H1 (cell line): ENCODE data around the gene KCNAB2. TPM values are rescaled to one million over a fixed set of nuclear protein-coding genes. Genes with fewer than 3 reads are reported as not detected.

Experiments
- CTCF ChIA-PET: fragments of 300-600 bp; sonication (Branson Sonifier 250); formaldehyde crosslinking; loops from one replicate; lab custom pipeline; 2021; ENCODE audit not compliant: partially characterized antibody; lab: Charles Lee
- POLR2A ChIA-PET: fragments of 300-600 bp; sonication (Branson Sonifier 250); formaldehyde crosslinking; loops from one replicate; lab custom pipeline; 2021; ENCODE audit warnings: inconsistent platforms; ENCODE audit not compliant: partially characterized antibody; lab: Charles Lee
- DNase-seq, 2 experiments: peaks; one replicate each; pipeline versions ENCODE4 v3.0.0 to v3.0.0-alpha.2; 2010 to 2022; ENCODE audit warnings: low spot score in 2 of 2, low read depth in 1 of 2, mixed read lengths in 1 of 2
- FAIRE-seq: peaks from 2 replicates; lab custom pipeline; 2011; peaks lifted over from hg19 to GRCh38; lab: Jason Lieb, UNC
- H2AFZ ChIP-seq: 2 replicates; pipeline ENCODE4 v1.8.1; 2012; ENCODE audit warnings: low read length, inconsistent platforms
- H2AK5ac ChIP-seq: 2 replicates; pipeline ENCODE4 v1.6.1; 2013; ENCODE audit warnings: low read depth, low read length
- H2BK120ac ChIP-seq: replicated peaks from 2 replicates; pipeline ENCODE3; 2013; ENCODE audit warnings: low read depth, low read length, inconsistent platforms
- H2BK12ac ChIP-seq: 2 replicates; pipeline ENCODE4 v1.6.1; 2013; ENCODE audit warnings: low read depth, low read length
- H2BK15ac ChIP-seq: 2 replicates; pipeline ENCODE4 v1.6.1; 2013; ENCODE audit warnings: low read length
- H2BK20ac ChIP-seq: 2 replicates; pipeline ENCODE4 v1.6.1; 2013; ENCODE audit warnings: low read length
- H2BK5ac ChIP-seq: 2 replicates; pipeline ENCODE4 v1.6.1; 2013; ENCODE audit warnings: low read depth, low read length
- H3K14ac ChIP-seq: 2 replicates; pipeline ENCODE4 v1.6.1; 2013; ENCODE audit warnings: inconsistent platforms; ENCODE audit not compliant: insufficient read length
- H3K18ac ChIP-seq: 2 replicates; pipeline ENCODE4 v1.6.1; 2013; ENCODE audit warnings: low read length; ENCODE audit errors: extremely low read depth
- H3K23ac ChIP-seq: 2 replicates; pipeline ENCODE4 v1.6.1; 2013; ENCODE audit warnings: inconsistent platforms; ENCODE audit not compliant: insufficient read length
- H3K23me2 ChIP-seq: 2 replicates; pipeline ENCODE4 v1.6.1; 2013; ENCODE audit warnings: low read depth, low read length
- H3K27ac ChIP-seq: 2 replicates; pipeline ENCODE4 v1.6.1; 2011; ENCODE audit warnings: low read depth, low read length, inconsistent platforms
- H3K27me3 ChIP-seq, 4 experiments: replicated peaks in 1 of 4; 1 replicate in 1 of 4; 2 replicates in 3 of 4; pipeline versions ENCODE4 v1.6.1 to v1.8.1; 2011 to 2013; ENCODE audit warnings: low read length in 3 of 4, mild to moderate bottlenecking in 3 of 4, inconsistent platforms in 2 of 4, mixed read lengths in 2 of 4, moderate library complexity in 1 of 4; ENCODE audit not compliant: control insufficient read depth in 3 of 4, insufficient read depth in 3 of 4; ENCODE audit errors: extremely low read depth in 1 of 4
- H3K36me3 ChIP-seq, 4 experiments: 2 replicates each; pipeline versions ENCODE4 v1.6.1 to v1.8.1; 2011 to 2013; ENCODE audit warnings: mild to moderate bottlenecking in 4 of 4, low read length in 3 of 4, moderate library complexity in 2 of 4, control low read depth in 1 of 4, inconsistent platforms in 1 of 4; ENCODE audit not compliant: insufficient read depth in 4 of 4, control insufficient read depth in 2 of 4
- H3K4ac ChIP-seq: replicated peaks from 2 replicates; pipeline ENCODE3; 2013; ENCODE audit warnings: low read length, low read depth, mixed read lengths, inconsistent platforms; ENCODE audit not compliant: insufficient read length
- H3K4me1 ChIP-seq, 4 experiments: replicated peaks in 1 of 4; 1 replicate in 1 of 4; 2 replicates in 3 of 4; pipeline versions ENCODE4 v1.6.1 to v1.8.1; 2011 to 2013; ENCODE audit warnings: low read length in 3 of 4, inconsistent platforms in 2 of 4, mixed read lengths in 1 of 4; ENCODE audit not compliant: insufficient read depth in 4 of 4, control insufficient read depth in 3 of 4
- H3K4me2 ChIP-seq, 2 experiments: 2 replicates each; pipeline versions ENCODE4 v1.6.1 to v1.8.1; 2011 to 2013; ENCODE audit warnings: low read depth in 2 of 2, low read length in 2 of 2, control low read depth in 1 of 2, inconsistent platforms in 1 of 2, mild to moderate bottlenecking in 1 of 2; ENCODE audit not compliant: insufficient read depth in 1 of 2
- H3K4me3 ChIP-seq, 4 experiments: fragments of 200-600, 300-600 bp in 1 of 4; sonication (generic), shearing (Covaris generic), sonication (Bioruptor Twin) in 1 of 4; 2 replicates each; pipeline versions ENCODE4 v1.5.1 to v1.8.1; 2011 to 2016; ENCODE audit warnings: low read length in 4 of 4, low read depth in 3 of 4, control low read depth in 2 of 4, inconsistent platforms in 2 of 4, mild to moderate bottlenecking in 2 of 4, mixed read lengths in 1 of 4, moderate library complexity in 1 of 4; ENCODE audit not compliant: insufficient read depth in 2 of 4; ENCODE audit errors: extremely low read depth in 1 of 4
- H3K56ac ChIP-seq: replicated peaks from 2 replicates; pipeline ENCODE3; 2013; ENCODE audit warnings: low read depth, mild to moderate bottlenecking, mixed read lengths, low read length, inconsistent platforms; ENCODE audit not compliant: insufficient read length
- H3K79me1 ChIP-seq: 2 replicates; pipeline ENCODE4 v1.6.1; 2013; ENCODE audit warnings: low read depth, low read length, control low read depth
- H3K79me2 ChIP-seq, 2 experiments: 2 replicates each; pipeline versions ENCODE4 v1.6.1 to v1.8.1; 2012 to 2013; ENCODE audit warnings: low read length in 2 of 2, mild to moderate bottlenecking in 2 of 2, inconsistent platforms in 1 of 2; ENCODE audit not compliant: insufficient read depth in 2 of 2, control insufficient read depth in 1 of 2
- H3K9ac ChIP-seq, 4 experiments: replicated peaks in 1 of 4; 1 replicate in 1 of 4; 2 replicates in 3 of 4; pipeline versions ENCODE4 v1.6.1 to v1.8.1; 2011 to 2013; ENCODE audit warnings: low read depth in 3 of 4, low read length in 3 of 4, control low read depth in 2 of 4, mild to moderate bottlenecking in 2 of 4, moderate library complexity in 2 of 4, inconsistent platforms in 1 of 4; ENCODE audit errors: extremely low read depth in 1 of 4
- H3K9me3 ChIP-seq, 2 experiments: 2 replicates each; pipeline versions ENCODE4 v1.6.1 to v1.8.1; 2012 to 2013; ENCODE audit warnings: mild to moderate bottlenecking in 2 of 2, moderate library complexity in 2 of 2, control low read depth in 1 of 2, inconsistent platforms in 1 of 2, low read depth in 1 of 2, low read length in 1 of 2, mixed read lengths in 1 of 2; ENCODE audit not compliant: insufficient read depth in 2 of 2
- H4K20me1 ChIP-seq, 2 experiments: replicated peaks in 1 of 2; 2 replicates each; pipeline versions ENCODE3 to v1.8.1; 2011 to 2013; ENCODE audit warnings: inconsistent platforms in 2 of 2, low read length in 2 of 2, mild to moderate bottlenecking in 1 of 2; ENCODE audit not compliant: insufficient read depth in 2 of 2, control insufficient read depth in 1 of 2
- H4K5ac ChIP-seq: 2 replicates; pipeline ENCODE4 v1.6.1; 2013; ENCODE audit warnings: low read length, low read depth, mixed read lengths, inconsistent platforms; ENCODE audit not compliant: insufficient read length
- H4K8ac ChIP-seq: 2 replicates; pipeline ENCODE4 v1.8.0; 2013; ENCODE audit warnings: mild to moderate bottlenecking, moderate library complexity, low read length, inconsistent platforms; ENCODE audit not compliant: insufficient read depth; ENCODE audit errors: extremely low read depth
- H4K91ac ChIP-seq: replicated peaks from 2 replicates; pipeline ENCODE3; 2013; ENCODE audit warnings: low read length, mixed read lengths, inconsistent platforms; ENCODE audit not compliant: insufficient read length
- BCL11A ChIP-seq, 2 experiments: IDR thresholded peaks; one replicate each; pipeline ENCODE4 v1.6.1; 2011; ENCODE audit warnings: low read depth in 2 of 2, low read length in 2 of 2, mild to moderate bottlenecking in 2 of 2
- CBX5 ChIP-seq: fragments of 300-800, 300-1000 bp; sonication (generic); IDR thresholded peaks from 2 replicates; pipeline ENCODE4 v1.7.1; 2016; ENCODE audit warnings: antibody characterized with exemption, low read length, low read depth
- CBX8 ChIP-seq: fragments of 300-800, 300-1000 bp; sonication (generic); IDR thresholded peaks from 2 replicates; pipeline ENCODE4 v1.7.1; 2016; ENCODE audit warnings: low read depth, low read length, borderline replicate concordance
- HDAC2 ChIP-seq, 2 experiments: fragments of 300-600 bp in 1 of 2; sonication (generic) in 1 of 2; IDR thresholded peaks; 2 replicates each; pipeline ENCODE4 v1.6.1; 2011 to 2012; ENCODE audit warnings: low read depth in 2 of 2, low read length in 2 of 2, mild to moderate bottlenecking in 2 of 2, moderate library complexity in 2 of 2, borderline replicate concordance in 1 of 2, inconsistent platforms in 1 of 2
- KDM5A ChIP-seq: fragments of 200-600 bp; IDR thresholded peaks from 2 replicates; pipeline ENCODE4 v1.7.1; 2012; ENCODE audit warnings: mild to moderate bottlenecking, low read length, inconsistent platforms, mixed read lengths
- NANOG ChIP-seq: IDR thresholded peaks from 2 replicates; pipeline ENCODE4 v1.6.1; 2011; ENCODE audit warnings: low read length, low read depth, mild to moderate bottlenecking, inconsistent platforms; ENCODE audit not compliant: insufficient read depth, poor library complexity, severe bottlenecking
- RXRA ChIP-seq: IDR thresholded peaks from 2 replicates; pipeline ENCODE4 v1.6.1; 2011; ENCODE audit warnings: low read depth, mild to moderate bottlenecking, low read length, moderate library complexity; ENCODE audit not compliant: insufficient read depth
- SAP30 ChIP-seq: fragments of 300-600 bp; sonication (generic); IDR thresholded peaks from 2 replicates; pipeline ENCODE4 v1.7.1; 2012; ENCODE audit warnings: low read length, moderate library complexity, mild to moderate bottlenecking, inconsistent platforms; ENCODE audit not compliant: insufficient read depth, insufficient replicate concordance
- SRF ChIP-seq: IDR thresholded peaks from 2 replicates; pipeline ENCODE4 v1.6.1; 2011; ENCODE audit warnings: mild to moderate bottlenecking, low read depth, low read length, moderate library complexity
- WGBS, 2 experiments: shearing (Covaris generic) in 1 of 2; methylation state at CpG; one replicate each; pipeline versions ENCODE4 v1.1.6 to v1.1.7; 2013 to 2015; ENCODE audit warnings: low lambda C conversion rate in 2 of 2, mixed read lengths in 2 of 2, inconsistent platforms in 1 of 2, low coverage in 1 of 2, missing lambda C conversion rate in 1 of 2; ENCODE audit not compliant: insufficient replicate concordance in 2 of 2, insufficient coverage in 1 of 2, insufficient read length in 1 of 2; ENCODE audit errors: extremely low coverage in 1 of 2, missing lambda C conversion rate in 1 of 2; 5-methylcytosine and 5-hydroxymethylcytosine counted together
- polyA plus RNA-seq, 7 experiments: library from polyadenylated mRNA; depleted of rRNA in 3 of 7; stranded (reverse) in 5 of 7; unstranded in 2 of 7; fragments of >200 nt in 5 of 7; fragments of 200-250 nt in 2 of 7; gene quantifications; 1 replicate in 5 of 7; 2 replicates in 1 of 7; 4 replicates in 1 of 7; pipeline versions ENCODE4 v1.2.1 to v1.2.3, GENCODE V29; 2011 to 2013; ENCODE audit warnings: missing spikeins in 2 of 7, mixed read lengths in 2 of 7
- total RNA-seq: library from RNA; stranded (reverse); fragmentation: NEBNext Ultra II Directional; extraction: Animal tissue kit (Norgen Biotek cat#: 25700); gene quantifications from 2 replicates; pipeline ENCODE4 v1.2.1, GENCODE V29; 2021
- TF ChIP-seq, protein P1 (sequence below): IDR thresholded peaks from 2 replicates; pipeline ENCODE4 v1.6.1; 2012; ENCODE audit warnings: inconsistent platforms

KCNAB2 gene
- total and polyA plus RNA-seq, 2 of the 8 experiments (the other 6 are each of a cell fraction or from before 2014, with no cell fraction given), result 4.5 to 7.0 TPM

DNA sequence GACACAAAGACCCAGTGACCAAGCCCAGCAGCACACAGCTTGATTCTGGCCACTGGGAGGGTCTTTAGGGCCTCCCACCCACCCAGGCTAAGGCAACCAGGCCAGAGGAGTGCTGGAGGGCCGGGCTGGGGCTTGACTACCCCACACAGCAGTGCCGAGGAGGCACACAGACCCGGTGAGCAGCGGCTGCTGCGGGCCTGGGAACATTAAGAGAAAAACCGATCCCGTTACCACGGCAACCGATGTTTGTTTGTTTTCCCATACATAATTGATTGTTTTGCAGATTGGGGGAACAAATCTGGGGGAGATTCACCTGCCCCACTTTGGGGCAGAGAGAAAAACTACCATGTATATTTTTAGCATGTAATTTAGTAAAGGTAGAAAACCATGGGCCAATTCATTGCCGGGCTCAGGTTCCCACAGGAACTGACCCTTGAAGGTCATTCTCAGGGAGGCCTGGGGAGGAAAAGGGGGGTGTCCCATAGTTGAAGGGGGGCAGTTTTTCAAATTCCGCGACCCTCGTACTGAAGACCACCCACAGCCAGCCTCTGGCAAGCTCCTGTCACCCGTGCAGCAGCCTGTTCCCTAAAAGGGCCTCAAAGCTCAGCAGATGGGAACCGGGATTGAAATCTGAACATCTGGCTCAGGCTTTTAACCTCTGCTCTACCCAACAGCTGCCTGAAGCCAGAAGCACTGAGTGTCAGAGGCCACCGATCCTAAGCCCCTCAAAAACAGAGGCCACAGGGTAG, 99.1 kb downstream of the KCNAB2 start:
- H4K5ac ChIP-seq, result no peak overlapping the region
- no peak overlapping the region for H2AK5ac ChIP-seq
- H2BK5ac ChIP-seq, result no peak overlapping the region
- no peak overlapping the region for H4K91ac ChIP-seq
- H3K36me3 ChIP-seq, result no peaks in the 10 kb centered on the region; a peak in 1 of 8 replicates
- POLR2A ChIA-PET, result interaction anchor here (0.6 to 1.3 kb wide), 2 partner anchors 13 to 98 kb away, joined by 3 read pairs; no protein-coding TSS in a partner anchor
- H3K14ac ChIP-seq, result no peak overlapping the region
- no peak overlapping the region for H3K4me3 ChIP-seq
- H3K23ac ChIP-seq, result no peak overlapping the region
- H3K27me3 ChIP-seq, result peaks cover 4 to 25% (median 21%) of the 10 kb centered on the region in 4 experiments
- no peak overlapping the region for H2BK15ac ChIP-seq
- H3K79me2 ChIP-seq, result no peaks in the 10 kb centered on the region
- no peak overlapping the region for H2BK120ac ChIP-seq
- no peak for FAIRE-seq
- H3K56ac ChIP-seq, result no peak overlapping the region
- no peak overlapping the region for H2AFZ ChIP-seq
- 0 out of 2 replicates have a peak overlapping the region, but pooled peaks have one; percentile 9 for H3K27ac ChIP-seq
- H2BK20ac ChIP-seq, result no peak overlapping the region
- 78% methylated on average over 16 of the region's 16 CpGs; no CpG with 5 or more reads in 1 of the 2 experiments for WGBS, 2 experiments
- DNase-seq, result no peak
- peak overlapping the region; percentile 5; the same call in 1 of the 2 replicates for H2BK12ac ChIP-seq
- H4K8ac ChIP-seq, result peak overlapping the region; percentile 39; the same call in 1 of the 2 replicates
- CTCF ChIA-PET, result interaction anchor here (1.2 to 3.9 kb wide), 10 partner anchors 9 to 103 kb away, joined by 3 to 13 read pairs (median 4); no protein-coding TSS in a partner anchor
- no peak overlapping the region for H3K4ac ChIP-seq
- peak overlapping the region in 1 of 4 experiments; percentile 33; a peak in 1 of 7 replicates for H3K9ac ChIP-seq
- H3K18ac ChIP-seq, result no peak overlapping the region
- no peak overlapping the region for H3K4me2 ChIP-seq
- H3K9me3 ChIP-seq, result no peaks in the 10 kb centered on the region
- H3K23me2 ChIP-seq, result peaks cover 4% of the 10 kb centered on the region
- H4K20me1 ChIP-seq, result peaks cover 0 to 7% of the 10 kb centered on the region in 2 experiments
- H3K79me1 ChIP-seq, result no peaks in the 10 kb centered on the region
- H3K4me1 ChIP-seq, result peaks cover 0 to 18% (median 4%) of the 10 kb centered on the region in 4 experiments; a peak in 4 of 7 replicates
- TF ChIP-seq CBX5 (no peak), SAP30 (no peak), NANOG (no peak), KDM5A (no peak), HDAC2 (IDR thresholded peaks at IDR 0.05; ENCODE audit: borderline replicate concordance in 1 of 2, low read depth in 2 of 2, low read length in 2 of 2) (no peak), BCL11A (IDR thresholded peaks at IDR 0.05; ENCODE audit: low read depth in 2 of 2, low read length in 2 of 2) (no peak), RXRA (no peak), CBX8 (no peak), SRF (no peak)
- TF ChIP-seq, protein P1, sequence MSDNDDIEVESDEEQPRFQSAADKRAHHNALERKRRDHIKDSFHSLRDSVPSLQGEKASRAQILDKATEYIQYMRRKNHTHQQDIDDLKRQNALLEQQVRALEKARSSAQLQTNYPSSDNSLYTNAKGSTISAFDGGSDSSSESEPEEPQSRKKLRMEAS, result no peak
